ENCODE measurements around the gene AUP1.

DNA sequence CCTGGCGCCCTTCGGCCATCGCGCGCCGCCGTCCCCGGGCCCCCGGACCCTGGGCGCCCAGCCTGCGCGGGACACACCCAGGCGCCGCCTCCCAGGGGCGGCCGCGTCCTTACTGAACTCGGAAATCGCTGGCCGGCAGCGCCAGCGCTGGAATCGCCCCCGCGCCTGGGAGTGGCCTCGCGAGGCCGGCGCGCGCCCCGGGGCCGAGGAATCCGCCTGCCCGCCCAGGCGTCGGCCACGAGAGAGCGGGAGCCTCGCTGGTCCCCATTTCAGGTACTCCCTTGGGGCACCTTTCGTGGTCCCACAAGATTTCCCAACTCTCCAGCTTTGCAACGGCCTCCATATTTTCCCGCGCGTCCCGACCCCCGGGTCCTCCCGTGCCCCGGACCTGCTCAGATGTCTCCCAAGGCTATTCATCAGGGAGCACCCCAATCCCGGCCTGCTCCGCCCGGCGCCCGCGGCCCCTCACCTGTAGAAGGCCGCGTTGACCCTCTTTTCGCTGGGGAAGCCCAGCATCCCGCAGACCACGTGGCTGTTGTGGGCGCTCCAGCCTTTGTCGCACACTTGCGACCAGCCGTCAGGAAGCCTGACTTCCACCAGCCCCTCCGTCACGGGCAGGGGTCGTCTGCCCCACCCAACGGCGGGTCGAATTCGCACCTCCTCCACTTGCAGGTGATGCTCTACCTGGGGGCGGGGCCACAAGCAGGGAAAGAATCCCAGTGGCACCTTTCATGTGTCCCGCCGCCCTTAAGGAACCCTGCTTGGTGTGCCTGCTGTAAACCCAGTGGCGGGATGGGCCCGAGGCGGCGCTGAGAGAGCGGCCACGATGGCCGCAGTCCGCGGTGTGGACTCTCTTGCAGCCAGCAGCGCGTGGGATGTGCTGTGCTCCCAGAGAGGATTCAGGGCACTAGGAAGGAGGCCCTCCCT, 19.7 kb upstream of the AUP1 start:
- TF ChIP-seq POLR2AphosphoS5 (IDR thresholded peaks at IDR 0.05) (no peak), POLR2A (IDR thresholded peaks at IDR 0.05) (peak; percentile 28)
- TF ChIP-seq, protein P1, sequence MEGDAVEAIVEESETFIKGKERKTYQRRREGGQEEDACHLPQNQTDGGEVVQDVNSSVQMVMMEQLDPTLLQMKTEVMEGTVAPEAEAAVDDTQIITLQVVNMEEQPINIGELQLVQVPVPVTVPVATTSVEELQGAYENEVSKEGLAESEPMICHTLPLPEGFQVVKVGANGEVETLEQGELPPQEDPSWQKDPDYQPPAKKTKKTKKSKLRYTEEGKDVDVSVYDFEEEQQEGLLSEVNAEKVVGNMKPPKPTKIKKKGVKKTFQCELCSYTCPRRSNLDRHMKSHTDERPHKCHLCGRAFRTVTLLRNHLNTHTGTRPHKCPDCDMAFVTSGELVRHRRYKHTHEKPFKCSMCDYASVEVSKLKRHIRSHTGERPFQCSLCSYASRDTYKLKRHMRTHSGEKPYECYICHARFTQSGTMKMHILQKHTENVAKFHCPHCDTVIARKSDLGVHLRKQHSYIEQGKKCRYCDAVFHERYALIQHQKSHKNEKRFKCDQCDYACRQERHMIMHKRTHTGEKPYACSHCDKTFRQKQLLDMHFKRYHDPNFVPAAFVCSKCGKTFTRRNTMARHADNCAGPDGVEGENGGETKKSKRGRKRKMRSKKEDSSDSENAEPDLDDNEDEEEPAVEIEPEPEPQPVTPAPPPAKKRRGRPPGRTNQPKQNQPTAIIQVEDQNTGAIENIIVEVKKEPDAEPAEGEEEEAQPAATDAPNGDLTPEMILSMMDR (IDR thresholded peaks at IDR 0.05): no peak
